GM10847 (cell line): Measurements from ENCODE around the gene DCAF15.

Source experiments
- POLR2A ChIP-seq: IDR thresholded peaks from 2 replicates; pipeline ENCODE4 v1.6.1; 2011; ENCODE audit not compliant: insufficient read length; ENCODE audit errors: extremely low read depth

The DCAF15 gene

GRCh38 chr19:13989487-13989886 lies 37.2 kb downstream of the DCAF15 start:
- TF ChIP-seq POLR2A = no peak

- TF ChIP-seq POLR2A = no peak
Observed at GRCh38 chr19:13990085-13990484, 37.8 kb downstream of the DCAF15 start.

GRCh38 chr19:13992025-13992424 lies 39.7 kb downstream of the DCAF15 start:
- no peak for TF ChIP-seq POLR2A

GRCh38 chr19:13993590-13994300 lies 41.4 kb downstream of the DCAF15 start:
- no peak for TF ChIP-seq POLR2A

- no peak for TF ChIP-seq POLR2A
Observed at GRCh38 chr19:13995017-13995728, 42.9 kb downstream of the DCAF15 start.

- TF ChIP-seq POLR2A = no peak
Observed at GRCh38 chr19:13995878-13996765, 43.8 kb downstream of the DCAF15 start.

GRCh38 chr19:13996928-13997630 lies 44.8 kb downstream of the DCAF15 start:
- TF ChIP-seq POLR2A = no peak

- no peak for TF ChIP-seq POLR2A
Observed at GRCh38 chr19:13997631-13997962, 45.3 kb downstream of the DCAF15 start.

- TF ChIP-seq POLR2A = no peak
Observed at GRCh38 chr19:13998426-13998825, 46.1 kb downstream of the DCAF15 start.

GRCh38 chr19:13999085-13999484 lies 46.8 kb downstream of the DCAF15 start:
- TF ChIP-seq POLR2A = no peak

GRCh38 chr19:14000691-14001375 lies 48.5 kb downstream of the DCAF15 start:
- no peak for TF ChIP-seq POLR2A

GRCh38 chr19:14002571-14003250 lies 50.4 kb downstream of the DCAF15 start:
- no peak for TF ChIP-seq POLR2A

- TF ChIP-seq POLR2A = no peak
Observed at GRCh38 chr19:14003251-14004055, 51.1 kb downstream of the DCAF15 start.
